ENCODE data around the gene ATP2B3. TPM values are rescaled to one million over a fixed set of nuclear protein-coding genes. Genes with fewer than 3 reads are reported as not detected.

Gene ATP2B3
- total and polyA plus RNA-seq, 10 of the 15 experiments (the other 5 are each of a cell fraction or from before 2014, with no cell fraction given) = 0.01 TPM; not detected in 9

- TF ChIP-seq ZBTB4 (CRISPR knock-in tag; IDR thresholded peaks at IDR 0.05) (no peak), MLLT1 (IDR thresholded peaks at IDR 0.05) (no peak)
Measured at GRCh38 chrX:153517423-153517822, at the start of gene ATP2B3 (continued).

- ChIA-PET SMC1A (ENCODE audit: uncharacterized antibody, unreplicated experiment) (no interaction called here), RAD21 (ENCODE audit: unreplicated experiment) (no interaction called here), POLR2A (no interaction called here), CTCF (no interaction called here)
- Histone ChIP-seq H3K27ac (ENCODE audit: control insufficient read depth, insufficient read depth) (no peak overlapping the region), H2AFZ (ENCODE audit: control insufficient read depth, low read depth, low read length) (no peak overlapping the region), H4K20me1 (ENCODE audit: control insufficient read depth, insufficient read depth) (no peaks in the 10 kb centered on the region), H3K4me2 (ENCODE audit: control insufficient read depth, insufficient read depth) (no peak overlapping the region), H3K4me1 (ENCODE audit: control insufficient read depth, insufficient read depth, low read length) (no peaks in the 10 kb centered on the region), H3K9me3 (replicated peaks; ENCODE audit: control insufficient read depth, insufficient read depth, low read length) (no peaks in the 10 kb centered on the region), H3K4me3 (no peak overlapping the region), H3K27me3 (replicated peaks in 1 of 2; ENCODE audit: control insufficient read depth in 2 of 2, insufficient read depth in 2 of 2, low read length in 1 of 2) (no peaks in the 10 kb centered on the region), H3K9ac (ENCODE audit: control insufficient read depth, insufficient read depth, low read length) (no peak overlapping the region), H3K36me3 (ENCODE audit: control insufficient read depth in 2 of 2, insufficient read depth in 2 of 2, low read length in 1 of 2) (no peaks in the 10 kb centered on the region; a peak in 2 of 4 replicates), H3K79me2 (ENCODE audit: control insufficient read depth, insufficient read depth, low read length) (peaks cover 6% of the 10 kb centered on the region)
- ATAC-seq (no peak), FAIRE-seq (no peak), DNase-seq (ENCODE audit: low read depth, low spot score) (no peak)
- no TSS peak for BruUV-seq (replicated peaks)
- in situ Hi-C loops (cut with MboI) = no loop called here
- 47% methylated on average over 12 of the region's 12 CpGs for WGBS (ENCODE audit: insufficient coverage, insufficient replicate concordance, low lambda C conversion rate, missing lambda C conversion rate)
- intact Hi-C loops (cut with micrococcal nuclease; ENCODE audit: unreplicated experiment) = no loop called here
- TF ChIP-seq BRCA1 (IDR thresholded peaks at IDR 0.05; ENCODE audit: low read depth, low read length) = no peak
- no peak for TF ChIP-seq CHD1 (IDR thresholded peaks at IDR 0.05; ENCODE audit: low read depth, low read length)
- no peak for TF ChIP-seq CREB1 (IDR thresholded peaks at IDR 0.05; ENCODE audit: low read depth)
- TF ChIP-seq IRF5 (IDR thresholded peaks at IDR 0.05; ENCODE audit: borderline replicate concordance) = no peak
- TF ChIP-seq E4F1 (IDR thresholded peaks at IDR 0.05; ENCODE audit: borderline replicate concordance, partially characterized antibody) = no peak
- TF ChIP-seq SMC3 (IDR thresholded peaks at IDR 0.05; ENCODE audit: borderline replicate concordance, low read length) = no peak
- no peak for TF ChIP-seq NFIC (IDR thresholded peaks at IDR 0.05; ENCODE audit: low read depth, low read length)
- TF ChIP-seq NFYB (IDR thresholded peaks at IDR 0.05; ENCODE audit: insufficient read depth, low read depth, low read length) = no peak
- no peak for TF ChIP-seq CTCF (IDR thresholded peaks at IDR 0.05 in 2 of 3, conservative IDR thresholded peaks at IDR 0.05 in 1 of 3; ENCODE audit: control insufficient read depth in 2 of 3, extremely low read depth in 1 of 3, insufficient read depth in 1 of 3, low read depth in 3 of 3, low read length in 3 of 3)
- TF ChIP-seq CHD4 (IDR thresholded peaks at IDR 0.05) = no peak
Measured at GRCh38 chrX:153468008-153468580, 49.3 kb upstream of the ATP2B3 start.

Measured in GM12878 (cell line).